SK-N-SH treated with all-trans-retinoic acid at 6 μM for 48 hours (cell line): ENCODE results near the gene CDKN1A.

ENCODE experiments used
- ATAC-seq: fragments of 200-7000 bp; cut with Tn5 transposase; 3 replicates; pipeline ENCODE4 v1.9.1; 2020; ENCODE audit warnings: mild to moderate bottlenecking, moderate library complexity
- ISL1 ChIP-seq: fragments of 250-450 bp; sonication (Bioruptor Pico); IDR thresholded peaks from 2 replicates; pipeline ENCODE4 v2.1.2; 2022; ENCODE audit warnings: mild to moderate bottlenecking, moderate library complexity
- OSR1 ChIP-seq: fragments of 250-450 bp; sonication (Bioruptor Pico); IDR thresholded peaks from 2 replicates; pipeline ENCODE4 v1.8.0; 2022; ENCODE audit warnings: moderate library complexity, mild to moderate bottlenecking, inconsistent platforms
- PPARA ChIP-seq: fragments of 250-450 bp; sonication (Bioruptor Pico); IDR thresholded peaks from 2 replicates; pipeline ENCODE4 v1.5.0; 2020; ENCODE audit warnings: mild to moderate bottlenecking, borderline replicate concordance
- RARB ChIP-seq: fragments of 250-450 bp; sonication (Bioruptor Pico); IDR thresholded peaks from 2 replicates; pipeline ENCODE4 v1.8.0; 2021; ENCODE audit warnings: mild to moderate bottlenecking, moderate library complexity
- TCF4 ChIP-seq: fragments of 250-450 bp; sonication (Bioruptor Pico); IDR thresholded peaks from 2 replicates; pipeline ENCODE4 v1.8.0; 2021; ENCODE audit warnings: mild to moderate bottlenecking, moderate library complexity, borderline replicate concordance
- TOX ChIP-seq: fragments of 250-450 bp; sonication (Bioruptor Pico); IDR thresholded peaks from 2 replicates; pipeline ENCODE4 v1.8.0; 2021; ENCODE audit warnings: mild to moderate bottlenecking, moderate library complexity, borderline replicate concordance
- ZC3H10 ChIP-seq: fragments of 250-450 bp; sonication (Bioruptor Pico); IDR thresholded peaks from 2 replicates; pipeline ENCODE4 v1.5.1; 2021; ENCODE audit warnings: mild to moderate bottlenecking, moderate library complexity
- ZFP3 ChIP-seq: fragments of 250-450 bp; sonication (Bioruptor Pico); IDR thresholded peaks from 2 replicates; pipeline ENCODE4 v1.5.0; 2020; ENCODE audit warnings: mild to moderate bottlenecking, moderate library complexity
- ZNF565 ChIP-seq: fragments of 450-650 bp; formaldehyde crosslinking; conservative IDR thresholded peaks from 2 replicates; pipeline ENCODE4 v1.5.0; 2020; ENCODE audit warnings: low read depth, mild to moderate bottlenecking, moderate library complexity
- ZNF8 ChIP-seq: fragments of 450-650 bp; formaldehyde crosslinking; IDR thresholded peaks from 2 replicates; pipeline ENCODE4 v1.5.0; 2020; ENCODE audit warnings: mild to moderate bottlenecking, moderate library complexity
- TF ChIP-seq, protein P1 (sequence below): fragments of 250-450 bp; sonication (Bioruptor Pico); IDR thresholded peaks from 2 replicates; pipeline ENCODE4 v1.5.0; 2020; ENCODE audit warnings: mild to moderate bottlenecking, moderate library complexity
- TF ChIP-seq, protein P2 (sequence below): fragments of 250-450 bp; sonication (Bioruptor Pico); IDR thresholded peaks from 2 replicates; pipeline ENCODE4 v1.8.0; 2020; ENCODE audit warnings: mild to moderate bottlenecking, moderate library complexity, borderline replicate concordance
- TF ChIP-seq, protein P3 (sequence below): fragments of 250-450 bp; sonication (Bioruptor Pico); IDR thresholded peaks from 2 replicates; pipeline ENCODE4 v1.8.0; 2021; ENCODE audit warnings: low read depth, mild to moderate bottlenecking, moderate library complexity, borderline replicate concordance
- TF ChIP-seq, protein P4 (sequence below): fragments of 250-450 bp; sonication (Bioruptor Pico); IDR thresholded peaks from 2 replicates; pipeline ENCODE4 v1.5.1; 2020; ENCODE audit warnings: low read depth, mild to moderate bottlenecking, moderate library complexity
- TF ChIP-seq, protein P5 (sequence below): fragments of 250-450 bp; sonication (Bioruptor Pico); IDR thresholded peaks from 2 replicates; pipeline ENCODE4 v1.5.1; 2021; ENCODE audit warnings: mild to moderate bottlenecking, moderate library complexity

The CDKN1A gene

DNA sequence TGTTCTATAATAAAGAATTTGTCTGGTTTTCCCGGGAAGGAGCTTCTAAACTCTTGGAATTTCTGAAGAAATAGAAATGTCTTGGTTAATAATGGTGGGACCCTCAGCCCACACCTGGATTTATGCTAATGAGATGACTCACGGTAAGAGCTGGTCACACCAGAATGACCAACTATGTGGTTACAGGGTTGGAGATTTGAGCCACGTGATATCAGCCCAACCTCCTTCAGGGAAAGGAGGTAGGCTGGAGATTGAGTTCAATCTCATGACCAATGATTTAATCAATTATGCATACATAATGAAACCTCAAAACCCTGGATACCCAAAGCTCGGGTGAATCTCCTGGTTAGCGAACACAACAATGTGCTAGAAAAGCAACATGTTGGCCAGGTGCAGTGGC is 22.1 kb upstream of the CDKN1A start:
- ATAC-seq: no peak
- no peak for TF ChIP-seq ZNF565 (CRISPR knock-in tag)
- TF ChIP-seq TOX (CRISPR knock-in tag): no peak

DNA sequence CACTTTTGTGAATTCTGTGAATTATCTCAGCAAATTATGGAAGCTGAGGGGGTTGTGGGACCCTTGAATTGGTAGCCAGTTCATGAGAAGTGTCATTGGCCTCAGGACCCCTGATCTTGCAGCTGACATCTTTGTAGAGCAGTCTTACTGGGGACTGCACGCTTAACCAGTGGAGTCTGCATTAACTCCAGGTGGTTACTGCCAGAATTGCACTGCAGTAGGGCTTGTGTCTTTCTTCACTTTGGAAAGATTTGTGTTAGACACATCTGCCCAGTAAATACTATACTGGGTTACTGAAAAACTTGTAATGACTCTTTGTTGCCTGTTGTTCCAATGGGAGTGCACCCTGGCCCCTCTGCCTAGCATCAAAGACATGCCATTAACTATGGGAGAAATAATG is 21.2 kb upstream of the CDKN1A start:
- TF ChIP-seq ZNF8 (CRISPR knock-in tag): no peak
- TF ChIP-seq, protein P1, sequence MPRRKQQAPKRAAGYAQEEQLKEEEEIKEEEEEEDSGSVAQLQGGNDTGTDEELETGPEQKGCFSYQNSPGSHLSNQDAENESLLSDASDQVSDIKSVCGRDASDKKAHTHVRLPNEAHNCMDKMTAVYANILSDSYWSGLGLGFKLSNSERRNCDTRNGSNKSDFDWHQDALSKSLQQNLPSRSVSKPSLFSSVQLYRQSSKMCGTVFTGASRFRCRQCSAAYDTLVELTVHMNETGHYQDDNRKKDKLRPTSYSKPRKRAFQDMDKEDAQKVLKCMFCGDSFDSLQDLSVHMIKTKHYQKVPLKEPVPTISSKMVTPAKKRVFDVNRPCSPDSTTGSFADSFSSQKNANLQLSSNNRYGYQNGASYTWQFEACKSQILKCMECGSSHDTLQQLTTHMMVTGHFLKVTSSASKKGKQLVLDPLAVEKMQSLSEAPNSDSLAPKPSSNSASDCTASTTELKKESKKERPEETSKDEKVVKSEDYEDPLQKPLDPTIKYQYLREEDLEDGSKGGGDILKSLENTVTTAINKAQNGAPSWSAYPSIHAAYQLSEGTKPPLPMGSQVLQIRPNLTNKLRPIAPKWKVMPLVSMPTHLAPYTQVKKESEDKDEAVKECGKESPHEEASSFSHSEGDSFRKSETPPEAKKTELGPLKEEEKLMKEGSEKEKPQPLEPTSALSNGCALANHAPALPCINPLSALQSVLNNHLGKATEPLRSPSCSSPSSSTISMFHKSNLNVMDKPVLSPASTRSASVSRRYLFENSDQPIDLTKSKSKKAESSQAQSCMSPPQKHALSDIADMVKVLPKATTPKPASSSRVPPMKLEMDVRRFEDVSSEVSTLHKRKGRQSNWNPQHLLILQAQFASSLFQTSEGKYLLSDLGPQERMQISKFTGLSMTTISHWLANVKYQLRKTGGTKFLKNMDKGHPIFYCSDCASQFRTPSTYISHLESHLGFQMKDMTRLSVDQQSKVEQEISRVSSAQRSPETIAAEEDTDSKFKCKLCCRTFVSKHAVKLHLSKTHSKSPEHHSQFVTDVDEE (CRISPR knock-in tag): no peak
- TF ChIP-seq ZFP3 (CRISPR knock-in tag): no peak
- TF ChIP-seq TCF4 (CRISPR knock-in tag): no peak
- TF ChIP-seq OSR1 (CRISPR knock-in tag): no peak
- TF ChIP-seq ISL1 (CRISPR knock-in tag): no peak
- no peak for TF ChIP-seq ZC3H10 (CRISPR knock-in tag)
- TF ChIP-seq, all 23 proteins: peak for 0
- peak; percentile 35; the same call in 1 of the 3 replicates for ATAC-seq

DNA sequence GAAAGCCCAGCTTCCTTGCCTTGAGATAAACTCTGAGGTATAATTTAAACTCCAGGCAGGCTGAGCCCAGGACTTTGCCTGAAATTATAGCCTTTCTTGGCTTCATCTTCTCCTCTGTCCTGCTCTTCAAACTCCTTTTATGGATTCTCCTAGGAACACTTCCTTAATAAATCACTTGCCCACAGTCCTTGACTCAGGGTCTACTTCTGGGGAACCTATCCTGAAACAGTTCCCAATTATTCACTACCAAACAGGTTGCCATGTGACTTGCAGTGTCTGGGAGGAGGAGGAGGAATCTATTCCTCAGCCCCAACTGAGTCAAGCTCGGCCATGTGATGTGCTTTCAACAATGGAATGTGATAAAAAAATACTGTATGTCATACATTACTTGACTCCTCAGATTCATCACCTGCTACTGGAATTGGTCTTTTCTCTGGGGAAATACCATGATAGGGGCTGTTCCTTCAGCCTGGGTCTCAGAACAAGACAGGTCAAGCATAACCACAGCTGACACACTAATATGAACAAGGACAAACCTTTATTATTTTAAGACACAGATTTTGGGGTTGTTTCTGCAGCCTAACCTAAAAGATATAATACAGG is 20.5 kb upstream of the CDKN1A start:
- TF ChIP-seq PPARA (CRISPR knock-in tag): no peak
- TF ChIP-seq, protein P1 (CRISPR knock-in tag): no peak
- TF ChIP-seq, protein P2, sequence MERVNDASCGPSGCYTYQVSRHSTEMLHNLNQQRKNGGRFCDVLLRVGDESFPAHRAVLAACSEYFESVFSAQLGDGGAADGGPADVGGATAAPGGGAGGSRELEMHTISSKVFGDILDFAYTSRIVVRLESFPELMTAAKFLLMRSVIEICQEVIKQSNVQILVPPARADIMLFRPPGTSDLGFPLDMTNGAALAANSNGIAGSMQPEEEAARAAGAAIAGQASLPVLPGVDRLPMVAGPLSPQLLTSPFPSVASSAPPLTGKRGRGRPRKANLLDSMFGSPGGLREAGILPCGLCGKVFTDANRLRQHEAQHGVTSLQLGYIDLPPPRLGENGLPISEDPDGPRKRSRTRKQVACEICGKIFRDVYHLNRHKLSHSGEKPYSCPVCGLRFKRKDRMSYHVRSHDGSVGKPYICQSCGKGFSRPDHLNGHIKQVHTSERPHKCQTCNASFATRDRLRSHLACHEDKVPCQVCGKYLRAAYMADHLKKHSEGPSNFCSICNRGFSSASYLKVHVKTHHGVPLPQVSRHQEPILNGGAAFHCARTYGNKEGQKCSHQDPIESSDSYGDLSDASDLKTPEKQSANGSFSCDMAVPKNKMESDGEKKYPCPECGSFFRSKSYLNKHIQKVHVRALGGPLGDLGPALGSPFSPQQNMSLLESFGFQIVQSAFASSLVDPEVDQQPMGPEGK (CRISPR knock-in tag): no peak
- TF ChIP-seq ISL1 (CRISPR knock-in tag): no peak
- TF ChIP-seq TCF4 (CRISPR knock-in tag): no peak
- TF ChIP-seq RARB (CRISPR knock-in tag): no peak
- TF ChIP-seq, protein P3, sequence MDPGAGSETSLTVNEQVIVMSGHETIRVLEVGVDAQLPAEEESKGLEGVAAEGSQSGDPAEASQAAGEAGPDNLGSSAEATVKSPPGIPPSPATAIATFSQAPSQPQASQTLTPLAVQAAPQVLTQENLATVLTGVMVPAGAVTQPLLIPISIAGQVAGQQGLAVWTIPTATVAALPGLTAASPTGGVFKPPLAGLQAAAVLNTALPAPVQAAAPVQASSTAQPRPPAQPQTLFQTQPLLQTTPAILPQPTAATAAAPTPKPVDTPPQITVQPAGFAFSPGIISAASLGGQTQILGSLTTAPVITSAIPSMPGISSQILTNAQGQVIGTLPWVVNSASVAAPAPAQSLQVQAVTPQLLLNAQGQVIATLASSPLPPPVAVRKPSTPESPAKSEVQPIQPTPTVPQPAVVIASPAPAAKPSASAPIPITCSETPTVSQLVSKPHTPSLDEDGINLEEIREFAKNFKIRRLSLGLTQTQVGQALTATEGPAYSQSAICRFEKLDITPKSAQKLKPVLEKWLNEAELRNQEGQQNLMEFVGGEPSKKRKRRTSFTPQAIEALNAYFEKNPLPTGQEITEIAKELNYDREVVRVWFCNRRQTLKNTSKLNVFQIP (CRISPR knock-in tag): no peak
- TF ChIP-seq, protein P4, sequence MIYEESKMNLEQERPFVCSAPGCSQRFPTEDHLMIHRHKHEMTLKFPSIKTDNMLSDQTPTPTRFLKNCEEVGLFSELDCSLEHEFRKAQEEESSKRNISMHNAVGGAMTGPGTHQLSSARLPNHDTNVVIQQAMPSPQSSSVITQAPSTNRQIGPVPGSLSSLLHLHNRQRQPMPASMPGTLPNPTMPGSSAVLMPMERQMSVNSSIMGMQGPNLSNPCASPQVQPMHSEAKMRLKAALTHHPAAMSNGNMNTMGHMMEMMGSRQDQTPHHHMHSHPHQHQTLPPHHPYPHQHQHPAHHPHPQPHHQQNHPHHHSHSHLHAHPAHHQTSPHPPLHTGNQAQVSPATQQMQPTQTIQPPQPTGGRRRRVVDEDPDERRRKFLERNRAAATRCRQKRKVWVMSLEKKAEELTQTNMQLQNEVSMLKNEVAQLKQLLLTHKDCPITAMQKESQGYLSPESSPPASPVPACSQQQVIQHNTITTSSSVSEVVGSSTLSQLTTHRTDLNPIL (CRISPR knock-in tag): no peak
- no peak for TF ChIP-seq ZC3H10 (CRISPR knock-in tag)
- TF ChIP-seq, protein P5, sequence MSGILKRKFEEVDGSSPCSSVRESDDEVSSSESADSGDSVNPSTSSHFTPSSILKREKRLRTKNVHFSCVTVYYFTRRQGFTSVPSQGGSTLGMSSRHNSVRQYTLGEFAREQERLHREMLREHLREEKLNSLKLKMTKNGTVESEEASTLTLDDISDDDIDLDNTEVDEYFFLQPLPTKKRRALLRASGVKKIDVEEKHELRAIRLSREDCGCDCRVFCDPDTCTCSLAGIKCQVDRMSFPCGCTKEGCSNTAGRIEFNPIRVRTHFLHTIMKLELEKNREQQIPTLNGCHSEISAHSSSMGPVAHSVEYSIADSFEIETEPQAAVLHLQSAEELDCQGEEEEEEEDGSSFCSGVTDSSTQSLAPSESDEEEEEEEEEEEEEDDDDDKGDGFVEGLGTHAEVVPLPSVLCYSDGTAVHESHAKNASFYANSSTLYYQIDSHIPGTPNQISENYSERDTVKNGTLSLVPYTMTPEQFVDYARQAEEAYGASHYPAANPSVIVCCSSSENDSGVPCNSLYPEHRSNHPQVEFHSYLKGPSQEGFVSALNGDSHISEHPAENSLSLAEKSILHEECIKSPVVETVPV (CRISPR knock-in tag): no peak
- no peak for TF ChIP-seq TOX (CRISPR knock-in tag)
- peak; percentile 16; the same call in 1 of the 3 replicates for ATAC-seq
